ENCODE results near the gene OR5A1. TPM values are rescaled to one million over a fixed set of nuclear protein-coding genes. Genes with fewer than 3 reads are reported as not detected.
A peak's percentile ranks its signal among the peaks of the same experiment; 100 is the strongest.

The OR5A1 gene
- total RNA-seq, 4 donors from 2014 or later: not detected

- TF ChIP-seq CTCF (IDR thresholded peaks at IDR 0.05): no peak
- TF ChIP-seq POLR2A (IDR thresholded peaks at IDR 0.05): no peak
- H3K4me1 ChIP-seq: no peaks in the 10 kb centered on the region
- WGBS, 2 donors: 38 to 56% methylated on average over 2 of the region's 2 CpGs
- intact Hi-C loops (cut with DNase I): no loop called here
- H3K36me3 ChIP-seq: no peaks in the 10 kb centered on the region
- no peak for DNase-seq
- H3K9me3 ChIP-seq: no peaks in the 10 kb centered on the region
- H3K27ac ChIP-seq: no peak overlapping the region
- no peaks in the 10 kb centered on the region for H3K27me3 ChIP-seq
- H3K4me3 ChIP-seq: no peak overlapping the region
Measured at GRCh38 chr11:59423835-59424234, 12.4 kb upstream of the OR5A1 start.

GRCh38 chr11:59425131-59425530, 11.1 kb upstream of the OR5A1 start:
- WGBS, 2 donors: 35 to 67% methylated on average over 3 of the region's 4 CpGs
- TF ChIP-seq POLR2A (IDR thresholded peaks at IDR 0.05) (no peak), CTCF (IDR thresholded peaks at IDR 0.05) (no peak)
- H3K4me1 ChIP-seq: no peaks in the 10 kb centered on the region
- H3K27ac ChIP-seq: no peak overlapping the region
- H3K36me3 ChIP-seq: no peaks in the 10 kb centered on the region
- DNase-seq: no peak
- no peaks in the 10 kb centered on the region for H3K9me3 ChIP-seq
- no peaks in the 10 kb centered on the region for H3K27me3 ChIP-seq
- H3K4me3 ChIP-seq: no peak overlapping the region
- intact Hi-C loops (cut with DNase I): no loop called here

GRCh38 chr11:59426361-59427067, 9.8 kb upstream of the OR5A1 start, which contains the start of gene OR5A2:
OR5A2 (minus strand) TSS chr11:59426413; CDS start chr11:59422953, 3,460 bp downstream.
- no peak within 1 kb of the TSS for H3K4me3 ChIP-seq
- no peak within 1 kb of the TSS for H3K27ac ChIP-seq
- H3K27me3 ChIP-seq: no peaks in the 10 kb centered on the region
- H3K9me3 ChIP-seq: no peaks in the 10 kb centered on the region
- no peak for TF ChIP-seq POLR2A (IDR thresholded peaks at IDR 0.05)
- TF ChIP-seq CTCF (IDR thresholded peaks at IDR 0.05): no peak
- intact Hi-C loops (cut with DNase I): no loop called here
- WGBS, 2 donors: 37 to 56% methylated on average over 5 of the region's 5 CpGs
- no peaks in the 10 kb centered on the region for H3K4me1 ChIP-seq
- no peak for DNase-seq
- no peaks in the 10 kb centered on the region for H3K36me3 ChIP-seq

- no peaks in the 10 kb centered on the region for H3K27me3 ChIP-seq
- TF ChIP-seq POLR2A (IDR thresholded peaks at IDR 0.05) (no peak), CTCF (IDR thresholded peaks at IDR 0.05) (no peak)
- DNase-seq: no peak
- no peaks in the 10 kb centered on the region for H3K36me3 ChIP-seq
- H3K27ac ChIP-seq: no peak overlapping the region
- H3K4me3 ChIP-seq: no peak overlapping the region
- no peaks in the 10 kb centered on the region for H3K9me3 ChIP-seq
- intact Hi-C loops (cut with DNase I): no loop called here
- no peaks in the 10 kb centered on the region for H3K4me1 ChIP-seq
Measured at GRCh38 chr11:59427068-59427382, 9.2 kb upstream of the OR5A1 start.

- TF ChIP-seq POLR2A (IDR thresholded peaks at IDR 0.05): no peak
- peak; percentile 37 to 67 (median 62) for TF ChIP-seq CTCF (IDR thresholded peaks at IDR 0.05)
- 58 to 64% methylated on average over 4 of the region's 4 CpGs for WGBS, 2 donors
- Histone ChIP-seq H3K27ac (no peak overlapping the region), H3K27me3 (no peaks in the 10 kb centered on the region), H3K36me3 (no peaks in the 10 kb centered on the region), H3K4me1 (no peaks in the 10 kb centered on the region), H3K4me3 (no peak overlapping the region), H3K9me3 (no peaks in the 10 kb centered on the region)
- no peak for DNase-seq
- intact Hi-C loops (cut with DNase I): no loop called here
Measured at GRCh38 chr11:59429924-59430516, 6.2 kb upstream of the OR5A1 start.
